GM23338 (cell line): ENCODE results near the gene CNIH3. TPM values are rescaled to one million over a fixed set of nuclear protein-coding genes. Genes with fewer than 3 reads are reported as not detected.

ENCODE experiments used
- ATAC-seq: fragments of 200-7000 bp; cut with Tn5 transposase; 3 replicates; pipeline ENCODE4 v1.9.1; 2020
- DNase-seq: peaks from one replicate; pipeline ENCODE4 v3.0.0-alpha.2; 2015; ENCODE audit warnings: low spot score
- H2AFZ ChIP-seq: fragments of 200-600 bp; sonication (generic); 2 replicates; pipeline ENCODE4 v1.8.0; 2016; ENCODE audit warnings: antibody characterized with exemption, mild to moderate bottlenecking, moderate library complexity
- H3F3A ChIP-seq: fragments of 200-600 bp; sonication (generic); replicated peaks from 2 replicates; pipeline ENCODE4 v1.8.0; 2017; ENCODE audit warnings: antibody characterized with exemption, mixed run types, low read depth
- H3K27ac ChIP-seq: fragments of 200-600 bp; sonication (generic); 2 replicates; pipeline ENCODE4 v1.6.1; 2016; ENCODE audit warnings: low read depth
- H3K27me3 ChIP-seq: fragments of 200-600 bp; sonication (generic); 2 replicates; pipeline ENCODE4 v1.8.0; 2016; ENCODE audit warnings: mild to moderate bottlenecking, mixed run types, moderate library complexity; ENCODE audit not compliant: insufficient read depth
- H3K36me3 ChIP-seq: fragments of 200-600 bp; sonication (generic); 2 replicates; pipeline ENCODE4 v1.8.0; 2016; ENCODE audit warnings: mild to moderate bottlenecking; ENCODE audit not compliant: insufficient read depth
- H3K4me1 ChIP-seq: fragments of 200-600 bp; sonication (generic); 2 replicates; pipeline ENCODE4 v1.8.0; 2016; ENCODE audit warnings: mild to moderate bottlenecking, moderate library complexity; ENCODE audit not compliant: insufficient read depth
- H3K4me2 ChIP-seq: fragments of 200-600 bp; sonication (generic); 2 replicates; pipeline ENCODE4 v1.7.1; 2017; ENCODE audit warnings: mixed run types
- H3K4me3 ChIP-seq: fragments of 200-600 bp; sonication (generic); 2 replicates; pipeline ENCODE4 v1.6.1; 2016; ENCODE audit warnings: mixed run types
- H3K79me2 ChIP-seq: fragments of 200-600 bp; sonication (generic); replicated peaks from 2 replicates; pipeline ENCODE4 v1.8.0; 2017; ENCODE audit warnings: mild to moderate bottlenecking; ENCODE audit not compliant: insufficient read depth
- H3K9me2 ChIP-seq: fragments of 200-600 bp; sonication (generic); 2 replicates; pipeline ENCODE4 v1.8.0; 2017; ENCODE audit not compliant: insufficient read depth
- H4K20me1 ChIP-seq: fragments of 200-600 bp; sonication (generic); replicated peaks from 2 replicates; pipeline ENCODE4 v1.8.0; 2017; ENCODE audit warnings: mild to moderate bottlenecking; ENCODE audit not compliant: insufficient read depth
- H3K27ac Mint-ChIP-seq: 2 replicates; pipeline ENCODE4 v1.8.0; 2020; ENCODE audit warnings: inconsistent platforms, mild to moderate bottlenecking, moderate library complexity, mixed read lengths
- H3K27me3 Mint-ChIP-seq: 3 replicates; pipeline ENCODE4 v1.8.0; 2022; ENCODE audit warnings: low read depth, mild to moderate bottlenecking, moderate library complexity, mixed read lengths, inconsistent platforms; ENCODE audit not compliant: insufficient read depth, poor library complexity
- H3K36me3 Mint-ChIP-seq: 3 replicates; pipeline ENCODE4 v1.8.0; 2021; ENCODE audit warnings: low read depth, mild to moderate bottlenecking, inconsistent platforms, moderate library complexity, mixed read lengths
- H3K4me1 Mint-ChIP-seq: 3 replicates; pipeline ENCODE4 v1.8.0; 2020; ENCODE audit warnings: mild to moderate bottlenecking, inconsistent platforms, mixed read lengths
- H3K4me3 Mint-ChIP-seq: 3 replicates; pipeline ENCODE4 v1.8.0; 2021; ENCODE audit warnings: moderate library complexity, mild to moderate bottlenecking, inconsistent platforms, mixed read lengths
- H3K9me3 Mint-ChIP-seq: 3 replicates; pipeline ENCODE4 v1.8.0; 2020; ENCODE audit warnings: moderate library complexity, mild to moderate bottlenecking, inconsistent platforms, mixed read lengths
- CREB1 ChIP-seq: fragments of 250-450 bp; sonication (Bioruptor Pico); IDR thresholded peaks from 2 replicates; pipeline ENCODE4 v1.5.0; 2020; ENCODE audit warnings: low read depth, mild to moderate bottlenecking, moderate library complexity
- CTCF ChIP-seq, 2 experiments: fragments of 200-600 bp in 1 of 2; sonication (generic) in 1 of 2; conservative IDR thresholded peaks; 2 replicates each; pipeline versions ENCODE4 v1.5.1 to v1.6.1; 2016 to 2017; ENCODE audit warnings: antibody characterized with exemption in 2 of 2, low read depth in 2 of 2, mild to moderate bottlenecking in 2 of 2, moderate library complexity in 1 of 2
- EZH2 ChIP-seq: fragments of 200-600 bp; sonication (generic); IDR thresholded peaks from one replicate; pipeline ENCODE4 v1.8.0; 2017; ENCODE audit warnings: antibody characterized with exemption, mild to moderate bottlenecking, low read depth; ENCODE audit not compliant: unreplicated experiment
- EZH2phosphoT487 ChIP-seq: fragments of 200-600 bp; sonication (generic); IDR thresholded peaks from one replicate; pipeline ENCODE4 v1.8.1; 2018; ENCODE audit warnings: antibody characterized with exemption; ENCODE audit not compliant: unreplicated experiment
- JUNB ChIP-seq: IDR thresholded peaks from one replicate; pipeline ENCODE4 v1.6.1; 2016; ENCODE audit warnings: antibody characterized with exemption; ENCODE audit not compliant: unreplicated experiment
- NANOG ChIP-seq: IDR thresholded peaks from 2 replicates; pipeline ENCODE4 v1.6.1; 2016; ENCODE audit warnings: antibody characterized with exemption, borderline replicate concordance
- POLR2AphosphoS5 ChIP-seq: IDR thresholded peaks from 2 replicates; pipeline ENCODE4 v1.6.1; 2016; ENCODE audit warnings: antibody characterized with exemption, low read depth
- STAT1 ChIP-seq: IDR thresholded peaks from one replicate; pipeline ENCODE4 v1.6.1; 2016; ENCODE audit warnings: antibody characterized with exemption; ENCODE audit not compliant: unreplicated experiment
- ZNF114 ChIP-seq: fragments of 250-450 bp; sonication (Bioruptor Pico); IDR thresholded peaks from 2 replicates; pipeline ENCODE4 v1.5.0; 2020; ENCODE audit warnings: mild to moderate bottlenecking, moderate library complexity
- ZNF331 ChIP-seq: fragments of 250-450 bp; sonication (Bioruptor Pico); IDR thresholded peaks from 2 replicates; pipeline ENCODE4 v1.5.0; 2020; ENCODE audit warnings: low read depth, mild to moderate bottlenecking, moderate library complexity
- polyA plus RNA-seq: library from polyadenylated mRNA; unstranded; fragments of >200 nt; fragmentation: Nextera tagmentation; extraction: Ambion mirVana; gene quantifications from 2 replicates; pipeline ENCODE4 v1.2.1, GENCODE V29; 2016
- total RNA-seq: library from RNA; depleted of rRNA; stranded (reverse); fragments of >200 nt; shearing (Covaris generic); gene quantifications from 2 replicates; pipeline ENCODE4 v1.2.3, GENCODE V29; 2014
- TF ChIP-seq, protein P1 (sequence below): fragments of 250-450 bp; sonication (Bioruptor Pico); IDR thresholded peaks from 2 replicates; pipeline ENCODE4 v1.5.0; 2020; ENCODE audit warnings: mild to moderate bottlenecking, moderate library complexity
- TF ChIP-seq, protein P2 (sequence below): IDR thresholded peaks from one replicate; pipeline ENCODE4 v1.6.1; 2018; ENCODE audit warnings: antibody characterized with exemption; ENCODE audit not compliant: unreplicated experiment
- TF ChIP-seq, protein P3 (sequence below): IDR thresholded peaks from 2 replicates; pipeline ENCODE4 v1.6.1; 2016; ENCODE audit warnings: antibody characterized with exemption

Gene CNIH3
- total and polyA plus RNA-seq, 2 experiments from 2014 or later = 3.6 to 5.1 TPM

DNA sequence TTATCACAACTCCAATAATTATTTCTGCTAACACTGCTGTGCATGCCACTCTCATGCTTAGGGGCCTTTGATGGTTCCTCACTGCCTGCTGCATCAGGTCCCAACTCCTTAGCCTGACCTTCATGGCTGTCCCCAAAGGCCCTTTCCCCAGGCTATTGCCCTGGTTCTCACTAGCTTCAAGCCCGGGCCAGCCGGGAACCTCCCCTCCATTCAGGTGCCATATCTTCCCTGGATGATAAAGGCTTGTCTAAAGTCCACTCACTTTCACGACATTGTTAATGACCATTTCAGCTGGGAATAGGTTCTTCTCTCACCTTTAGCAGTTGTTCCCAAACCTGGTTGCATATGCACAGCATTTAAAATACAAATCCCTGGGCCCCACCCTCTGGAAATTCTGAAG lies 95.8 kb downstream of the CNIH3 start:
- TF ChIP-seq EZH2phosphoT487 (no peak), NANOG (no peak), EZH2 (no peak), CTCF (conservative IDR thresholded peaks at IDR 0.05; ENCODE audit: low read depth in 2 of 2) (no peak), CREB1 (CRISPR knock-in tag) (no peak), JUNB (no peak), POLR2AphosphoS5 (no peak), ZNF114 (CRISPR knock-in tag) (no peak), STAT1 (no peak), ZNF331 (CRISPR knock-in tag) (no peak)
- TF ChIP-seq, protein P1, sequence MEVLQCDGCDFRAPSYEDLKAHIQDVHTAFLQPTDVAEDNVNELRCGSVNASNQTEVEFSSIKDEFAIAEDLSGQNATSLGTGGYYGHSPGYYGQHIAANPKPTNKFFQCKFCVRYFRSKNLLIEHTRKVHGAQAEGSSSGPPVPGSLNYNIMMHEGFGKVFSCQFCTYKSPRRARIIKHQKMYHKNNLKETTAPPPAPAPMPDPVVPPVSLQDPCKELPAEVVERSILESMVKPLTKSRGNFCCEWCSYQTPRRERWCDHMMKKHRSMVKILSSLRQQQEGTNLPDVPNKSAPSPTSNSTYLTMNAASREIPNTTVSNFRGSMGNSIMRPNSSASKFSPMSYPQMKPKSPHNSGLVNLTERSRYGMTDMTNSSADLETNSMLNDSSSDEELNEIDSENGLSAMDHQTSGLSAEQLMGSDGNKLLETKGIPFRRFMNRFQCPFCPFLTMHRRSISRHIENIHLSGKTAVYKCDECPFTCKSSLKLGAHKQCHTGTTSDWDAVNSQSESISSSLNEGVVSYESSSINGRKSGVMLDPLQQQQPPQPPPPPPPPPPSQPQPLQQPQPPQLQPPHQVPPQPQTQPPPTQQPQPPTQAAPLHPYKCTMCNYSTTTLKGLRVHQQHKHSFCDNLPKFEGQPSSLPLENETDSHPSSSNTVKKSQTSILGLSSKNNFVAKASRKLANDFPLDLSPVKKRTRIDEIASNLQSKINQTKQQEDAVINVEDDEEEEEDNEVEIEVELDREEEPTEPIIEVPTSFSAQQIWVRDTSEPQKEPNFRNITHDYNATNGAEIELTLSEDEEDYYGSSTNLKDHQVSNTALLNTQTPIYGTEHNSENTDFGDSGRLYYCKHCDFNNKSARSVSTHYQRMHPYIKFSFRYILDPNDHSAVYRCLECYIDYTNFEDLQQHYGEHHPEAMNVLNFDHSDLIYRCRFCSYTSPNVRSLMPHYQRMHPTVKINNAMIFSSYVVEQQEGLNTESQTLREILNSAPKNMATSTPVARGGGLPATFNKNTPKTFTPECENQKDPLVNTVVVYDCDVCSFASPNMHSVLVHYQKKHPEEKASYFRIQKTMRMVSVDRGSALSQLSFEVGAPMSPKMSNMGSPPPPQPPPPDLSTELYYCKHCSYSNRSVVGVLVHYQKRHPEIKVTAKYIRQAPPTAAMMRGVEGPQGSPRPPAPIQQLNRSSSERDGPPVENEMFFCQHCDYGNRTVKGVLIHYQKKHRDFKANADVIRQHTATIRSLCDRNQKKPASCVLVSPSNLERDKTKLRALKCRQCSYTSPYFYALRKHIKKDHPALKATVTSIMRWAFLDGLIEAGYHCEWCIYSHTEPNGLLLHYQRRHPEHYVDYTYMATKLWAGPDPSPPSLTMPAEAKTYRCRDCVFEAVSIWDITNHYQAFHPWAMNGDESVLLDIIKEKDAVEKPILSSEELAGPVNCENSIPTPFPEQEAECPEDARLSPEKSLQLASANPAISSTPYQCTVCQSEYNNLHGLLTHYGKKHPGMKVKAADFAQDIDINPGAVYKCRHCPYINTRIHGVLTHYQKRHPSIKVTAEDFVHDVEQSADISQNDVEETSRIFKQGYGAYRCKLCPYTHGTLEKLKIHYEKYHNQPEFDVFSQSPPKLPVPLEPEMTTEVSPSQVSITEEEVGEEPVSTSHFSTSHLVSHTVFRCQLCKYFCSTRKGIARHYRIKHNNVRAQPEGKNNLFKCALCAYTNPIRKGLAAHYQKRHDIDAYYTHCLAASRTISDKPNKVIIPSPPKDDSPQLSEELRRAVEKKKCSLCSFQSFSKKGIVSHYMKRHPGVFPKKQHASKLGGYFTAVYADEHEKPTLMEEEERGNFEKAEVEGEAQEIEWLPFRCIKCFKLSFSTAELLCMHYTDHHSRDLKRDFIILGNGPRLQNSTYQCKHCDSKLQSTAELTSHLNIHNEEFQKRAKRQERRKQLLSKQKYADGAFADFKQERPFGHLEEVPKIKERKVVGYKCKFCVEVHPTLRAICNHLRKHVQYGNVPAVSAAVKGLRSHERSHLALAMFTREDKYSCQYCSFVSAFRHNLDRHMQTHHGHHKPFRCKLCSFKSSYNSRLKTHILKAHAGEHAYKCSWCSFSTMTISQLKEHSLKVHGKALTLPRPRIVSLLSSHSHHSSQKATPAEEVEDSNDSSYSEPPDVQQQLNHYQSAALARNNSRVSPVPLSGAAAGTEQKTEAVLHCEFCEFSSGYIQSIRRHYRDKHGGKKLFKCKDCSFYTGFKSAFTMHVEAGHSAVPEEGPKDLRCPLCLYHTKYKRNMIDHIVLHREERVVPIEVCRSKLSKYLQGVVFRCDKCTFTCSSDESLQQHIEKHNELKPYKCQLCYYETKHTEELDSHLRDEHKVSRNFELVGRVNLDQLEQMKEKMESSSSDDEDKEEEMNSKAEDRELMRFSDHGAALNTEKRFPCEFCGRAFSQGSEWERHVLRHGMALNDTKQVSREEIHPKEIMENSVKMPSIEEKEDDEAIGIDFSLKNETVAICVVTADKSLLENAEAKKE (CRISPR knock-in tag) = no peak
- TF ChIP-seq, protein P2, sequence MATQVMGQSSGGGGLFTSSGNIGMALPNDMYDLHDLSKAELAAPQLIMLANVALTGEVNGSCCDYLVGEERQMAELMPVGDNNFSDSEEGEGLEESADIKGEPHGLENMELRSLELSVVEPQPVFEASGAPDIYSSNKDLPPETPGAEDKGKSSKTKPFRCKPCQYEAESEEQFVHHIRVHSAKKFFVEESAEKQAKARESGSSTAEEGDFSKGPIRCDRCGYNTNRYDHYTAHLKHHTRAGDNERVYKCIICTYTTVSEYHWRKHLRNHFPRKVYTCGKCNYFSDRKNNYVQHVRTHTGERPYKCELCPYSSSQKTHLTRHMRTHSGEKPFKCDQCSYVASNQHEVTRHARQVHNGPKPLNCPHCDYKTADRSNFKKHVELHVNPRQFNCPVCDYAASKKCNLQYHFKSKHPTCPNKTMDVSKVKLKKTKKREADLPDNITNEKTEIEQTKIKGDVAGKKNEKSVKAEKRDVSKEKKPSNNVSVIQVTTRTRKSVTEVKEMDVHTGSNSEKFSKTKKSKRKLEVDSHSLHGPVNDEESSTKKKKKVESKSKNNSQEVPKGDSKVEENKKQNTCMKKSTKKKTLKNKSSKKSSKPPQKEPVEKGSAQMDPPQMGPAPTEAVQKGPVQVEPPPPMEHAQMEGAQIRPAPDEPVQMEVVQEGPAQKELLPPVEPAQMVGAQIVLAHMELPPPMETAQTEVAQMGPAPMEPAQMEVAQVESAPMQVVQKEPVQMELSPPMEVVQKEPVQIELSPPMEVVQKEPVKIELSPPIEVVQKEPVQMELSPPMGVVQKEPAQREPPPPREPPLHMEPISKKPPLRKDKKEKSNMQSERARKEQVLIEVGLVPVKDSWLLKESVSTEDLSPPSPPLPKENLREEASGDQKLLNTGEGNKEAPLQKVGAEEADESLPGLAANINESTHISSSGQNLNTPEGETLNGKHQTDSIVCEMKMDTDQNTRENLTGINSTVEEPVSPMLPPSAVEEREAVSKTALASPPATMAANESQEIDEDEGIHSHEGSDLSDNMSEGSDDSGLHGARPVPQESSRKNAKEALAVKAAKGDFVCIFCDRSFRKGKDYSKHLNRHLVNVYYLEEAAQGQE = no peak
- TF ChIP-seq, protein P3, sequence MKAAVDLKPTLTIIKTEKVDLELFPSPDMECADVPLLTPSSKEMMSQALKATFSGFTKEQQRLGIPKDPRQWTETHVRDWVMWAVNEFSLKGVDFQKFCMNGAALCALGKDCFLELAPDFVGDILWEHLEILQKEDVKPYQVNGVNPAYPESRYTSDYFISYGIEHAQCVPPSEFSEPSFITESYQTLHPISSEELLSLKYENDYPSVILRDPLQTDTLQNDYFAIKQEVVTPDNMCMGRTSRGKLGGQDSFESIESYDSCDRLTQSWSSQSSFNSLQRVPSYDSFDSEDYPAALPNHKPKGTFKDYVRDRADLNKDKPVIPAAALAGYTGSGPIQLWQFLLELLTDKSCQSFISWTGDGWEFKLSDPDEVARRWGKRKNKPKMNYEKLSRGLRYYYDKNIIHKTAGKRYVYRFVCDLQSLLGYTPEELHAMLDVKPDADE = no peak
- no peaks in the 10 kb centered on the region for H3K36me3 ChIP-seq

More for the DNA sequence above, 95.8 kb downstream of the CNIH3 start:
- Mint-ChIP-seq H3K9me3 (no peaks in the 10 kb centered on the region; the same call in 2 of the 3 replicates), H3K4me3 (no peak overlapping the region), H3K27me3 (peaks cover 3% of the 10 kb centered on the region), H3K4me1 (no peaks in the 10 kb centered on the region; the same call in 2 of the 3 replicates), H3K36me3 (no peaks in the 10 kb centered on the region), H3K27ac (no peak overlapping the region)
- peaks cover 5% of the 10 kb centered on the region; the same call in 1 of the 2 replicates for H3K9me2 ChIP-seq
- no peak overlapping the region for H3K4me2 ChIP-seq
- H3K27ac ChIP-seq = no peak overlapping the region
- no peak overlapping the region for H2AFZ ChIP-seq
- no peak for ATAC-seq
- no peaks in the 10 kb centered on the region for H4K20me1 ChIP-seq
- no peaks in the 10 kb centered on the region for H3F3A ChIP-seq
- H3K4me3 ChIP-seq = no peak overlapping the region
- no peak for DNase-seq
- H3K27me3 ChIP-seq = no peaks in the 10 kb centered on the region
- H3K4me1 ChIP-seq = no peaks in the 10 kb centered on the region
- H3K79me2 ChIP-seq = no peaks in the 10 kb centered on the region
